DND-41 (cell line): ENCODE results near the gene SDHAF3.

Experiments
- ATAC-seq: fragments of 200-7000 bp; cut with Tn5 transposase; 3 replicates; pipeline ENCODE4 v1.9.1; 2021; ENCODE audit warnings: low read depth; ENCODE audit not compliant: insufficient read depth
- DNase-seq: peaks from one replicate; pipeline ENCODE4 v3.0.0-alpha.2; 2020
- H2AFZ ChIP-seq: 2 replicates; pipeline ENCODE4 v1.6.0; 2012; ENCODE audit warnings: low read depth, low read length
- H3K27ac ChIP-seq: 2 replicates; pipeline ENCODE4 v1.5.1; 2012; ENCODE audit warnings: low read length, inconsistent platforms
- H3K27me3 ChIP-seq: fragments of 200-600 bp; sonication (generic); 2 replicates; pipeline ENCODE4 v1.6.0; 2012; ENCODE audit warnings: low read length, mild to moderate bottlenecking, inconsistent platforms; ENCODE audit not compliant: insufficient read depth, poor library complexity
- H3K36me3 ChIP-seq: 2 replicates; pipeline ENCODE4 v1.5.1; 2012; ENCODE audit warnings: low read length, inconsistent platforms; ENCODE audit not compliant: insufficient read depth
- H3K4me1 ChIP-seq: 2 replicates; pipeline ENCODE4 v1.5.1; 2012; ENCODE audit warnings: mild to moderate bottlenecking, low read length; ENCODE audit not compliant: insufficient read depth
- H3K4me2 ChIP-seq: 2 replicates; pipeline ENCODE4 v1.6.0; 2012; ENCODE audit warnings: mild to moderate bottlenecking, moderate library complexity, low read length, inconsistent platforms; ENCODE audit not compliant: insufficient read depth
- H3K4me3 ChIP-seq, 2 experiments: fragments of 200-600 bp in 1 of 2; shearing (Covaris generic) in 1 of 2; 2 replicates each; pipeline ENCODE4 v1.5.1; 2012 to 2016; ENCODE audit warnings: inconsistent platforms in 2 of 2, low read length in 2 of 2, mild to moderate bottlenecking in 2 of 2, low read depth in 1 of 2, moderate library complexity in 1 of 2
- H3K79me2 ChIP-seq: 2 replicates; pipeline ENCODE4 v1.6.0; 2012; ENCODE audit warnings: low read length, inconsistent platforms; ENCODE audit not compliant: insufficient read depth
- H3K9ac ChIP-seq: 2 replicates; pipeline ENCODE4 v1.6.0; 2012; ENCODE audit warnings: low read depth, mild to moderate bottlenecking, inconsistent platforms, low read length, moderate library complexity
- H3K9me3 ChIP-seq: 2 replicates; pipeline ENCODE4 v1.5.1; 2012; ENCODE audit warnings: low read length, moderate library complexity, mild to moderate bottlenecking, inconsistent platforms; ENCODE audit not compliant: insufficient read depth, severe bottlenecking
- H4K20me1 ChIP-seq: 2 replicates; pipeline ENCODE4 v1.6.0; 2012; ENCODE audit warnings: low read length; ENCODE audit not compliant: insufficient read depth
- CTCF ChIP-seq: IDR thresholded peaks from 2 replicates; pipeline ENCODE4 v1.5.1; 2012; ENCODE audit warnings: borderline replicate concordance, low read length, moderate library complexity, mild to moderate bottlenecking; ENCODE audit not compliant: poor library complexity, severe bottlenecking; ENCODE audit errors: extremely low read depth
- EZH2 ChIP-seq: IDR thresholded peaks from 3 replicates; pipeline ENCODE4 v1.6.1; 2012; ENCODE audit warnings: borderline replicate concordance, low read depth, mild to moderate bottlenecking, moderate library complexity, low read length, inconsistent platforms; ENCODE audit not compliant: severe bottlenecking

The SDHAF3 gene

GRCh38 chr7:97088364-97088763, 29.1 kb upstream of the SDHAF3 start:
- Histone ChIP-seq H3K36me3 (no peaks in the 10 kb centered on the region), H2AFZ (no peak overlapping the region), H3K27me3 (no peaks in the 10 kb centered on the region), H3K4me1 (no peaks in the 10 kb centered on the region), H3K79me2 (no peaks in the 10 kb centered on the region), H4K20me1 (no peaks in the 10 kb centered on the region), H3K4me3 (no peak overlapping the region), H3K9ac (no peak overlapping the region), H3K4me2 (no peak overlapping the region), H3K9me3 (no peaks in the 10 kb centered on the region), H3K27ac (no peak overlapping the region)
- ATAC-seq (no peak), DNase-seq (no peak)
- TF ChIP-seq CTCF, result no peak
- no peak for TF ChIP-seq EZH2

GRCh38 chr7:97089771-97090170, 27.7 kb upstream of the SDHAF3 start:
- Histone ChIP-seq H4K20me1 (no peaks in the 10 kb centered on the region), H3K79me2 (no peaks in the 10 kb centered on the region), H3K4me3 (no peak overlapping the region), H3K4me2 (no peak overlapping the region), H3K9me3 (no peaks in the 10 kb centered on the region), H3K36me3 (no peaks in the 10 kb centered on the region), H3K4me1 (no peaks in the 10 kb centered on the region), H2AFZ (no peak overlapping the region), H3K27ac (no peak overlapping the region), H3K9ac (no peak overlapping the region), H3K27me3 (no peaks in the 10 kb centered on the region)
- no peak for DNase-seq
- ATAC-seq, result no peak
- no peak for TF ChIP-seq EZH2
- TF ChIP-seq CTCF, result no peak

- Histone ChIP-seq H3K9ac (no peak overlapping the region), H3K36me3 (no peaks in the 10 kb centered on the region), H2AFZ (no peak overlapping the region), H3K4me1 (no peaks in the 10 kb centered on the region), H3K27me3 (no peaks in the 10 kb centered on the region), H3K79me2 (no peaks in the 10 kb centered on the region), H3K27ac (no peak overlapping the region), H3K4me2 (no peak overlapping the region), H3K4me3 (no peak overlapping the region), H4K20me1 (no peaks in the 10 kb centered on the region), H3K9me3 (no peaks in the 10 kb centered on the region)
- DNase-seq (no peak), ATAC-seq (no peak)
- TF ChIP-seq EZH2 (no peak), CTCF (no peak)
Measured at GRCh38 chr7:97090761-97091353, 26.6 kb upstream of the SDHAF3 start.

- Histone ChIP-seq H3K79me2 (no peaks in the 10 kb centered on the region), H3K4me3 (no peak overlapping the region), H3K27me3 (no peaks in the 10 kb centered on the region), H3K27ac (no peak overlapping the region), H3K4me2 (no peak overlapping the region), H3K36me3 (no peaks in the 10 kb centered on the region), H3K9ac (no peak overlapping the region), H2AFZ (no peak overlapping the region), H3K4me1 (no peaks in the 10 kb centered on the region), H3K9me3 (no peaks in the 10 kb centered on the region), H4K20me1 (no peaks in the 10 kb centered on the region)
- TF ChIP-seq CTCF (no peak), EZH2 (no peak)
- ATAC-seq, result no peak
- DNase-seq, result no peak
Measured at GRCh38 chr7:97094284-97094930, 23.1 kb upstream of the SDHAF3 start.
